GM12874 (cell line): ENCODE results near the gene ZNF462.

ENCODE experiments used
- CTCF ChIP-seq: IDR thresholded peaks from 2 replicates; pipeline ENCODE4 v1.5.1; 2011; ENCODE audit warnings: low read depth, mild to moderate bottlenecking, control low read depth, low read length, moderate library complexity; ENCODE audit not compliant: insufficient read depth

ZNF462 gene

GRCh38 chr9:106932675-106933074 is 69.7 kb downstream of the ZNF462 start:
- no peak for TF ChIP-seq CTCF

GRCh38 chr9:106933470-106933869 is 70.5 kb downstream of the ZNF462 start:
- no peak for TF ChIP-seq CTCF

- no peak for TF ChIP-seq CTCF
Observed at GRCh38 chr9:106934442-106935238, 71.7 kb downstream of the ZNF462 start.

GRCh38 chr9:106936680-106937079 is 73.7 kb downstream of the ZNF462 start:
- no peak for TF ChIP-seq CTCF

- no peak for TF ChIP-seq CTCF
Observed at GRCh38 chr9:106941916-106942315, 79.0 kb downstream of the ZNF462 start.

GRCh38 chr9:106945727-106946660 is 83.0 kb downstream of the ZNF462 start:
- no peak for TF ChIP-seq CTCF
